Suprapubic skin (tissue), 4 donors: Measurements from ENCODE around the gene ADAMTS3.

Source experiments
- CTCF ChIP-seq, 2 donors: fragments of 200-600 bp in 1 of 2; fragments of 450-650 bp in 1 of 2; sonication (generic) in 1 of 2; IDR thresholded peaks; one replicate each; pipeline ENCODE4 v1.5.1; 2016 to 2019; ENCODE audit warnings: antibody characterized with exemption in 2 of 2, mild to moderate bottlenecking in 1 of 2, moderate library complexity in 1 of 2
- POLR2A ChIP-seq, 2 donors: fragments of 450-650 bp; IDR thresholded peaks; one replicate each; pipeline ENCODE4 v1.6.1; 2017; ENCODE audit warnings: antibody characterized with exemption in 2 of 2, mild to moderate bottlenecking in 2 of 2, moderate library complexity in 2 of 2
- POLR2AphosphoS5 ChIP-seq, 3 donors: sonication (generic); formaldehyde crosslinking; IDR thresholded peaks; one replicate each; pipeline ENCODE4 v1.6.1; 2017; ENCODE audit warnings: antibody characterized with exemption in 3 of 3

DNA sequence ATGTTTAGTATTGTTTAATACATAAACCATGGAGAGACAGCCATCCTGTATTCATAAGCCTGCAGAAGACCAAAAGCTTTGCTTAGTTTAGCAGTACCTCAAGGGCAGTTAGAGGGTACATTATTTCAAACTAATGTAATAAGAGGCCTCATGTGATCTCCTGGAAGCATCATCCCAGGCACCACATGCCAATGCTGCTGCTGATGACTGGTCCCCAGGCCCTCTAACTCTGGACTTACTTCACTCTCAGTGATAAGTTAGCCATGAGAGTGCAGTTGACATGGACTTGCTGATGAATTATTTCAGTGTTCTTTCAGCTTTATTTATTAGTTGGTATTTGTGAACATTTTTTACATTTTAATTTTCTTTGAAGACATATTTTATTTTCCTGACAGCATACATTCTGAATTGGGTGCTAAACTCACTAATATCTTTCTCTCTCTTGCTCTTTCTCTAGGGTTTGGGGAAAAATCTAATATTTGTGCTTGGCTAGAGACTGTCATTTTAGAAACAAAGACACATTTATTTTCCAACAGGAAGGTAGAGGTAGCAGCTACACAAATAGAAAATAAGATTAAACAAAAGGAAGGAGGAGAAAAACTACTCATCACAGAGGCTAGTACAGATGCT, 329.4 kb downstream of the ADAMTS3 start:
- TF ChIP-seq CTCF (IDR thresholded peaks at IDR 0.05) (no peak), POLR2AphosphoS5 (IDR thresholded peaks at IDR 0.05) (no peak), POLR2A (IDR thresholded peaks at IDR 0.05) (no peak)
